ENCODE results near the gene BMPER. TPM values are rescaled to one million over a fixed set of nuclear protein-coding genes. Genes with fewer than 3 reads are reported as not detected.

BMPER gene
- total RNA-seq, 4 donors from 2014 or later = 3.1 to 6.1 (median 3.9) TPM

GRCh38 chr7:34016876-34017275 is 111.5 kb downstream of the BMPER start:
- TF ChIP-seq CTCF (IDR thresholded peaks at IDR 0.05; ENCODE audit: low read depth) = no peak

- TF ChIP-seq CTCF (IDR thresholded peaks at IDR 0.05; ENCODE audit: low read depth) = no peak
Observed at GRCh38 chr7:34019301-34019790, 114.0 kb downstream of the BMPER start.

GRCh38 chr7:34022626-34023025 is 117.3 kb downstream of the BMPER start:
- no peak for TF ChIP-seq CTCF (IDR thresholded peaks at IDR 0.05; ENCODE audit: low read depth)

- no peak for TF ChIP-seq CTCF (IDR thresholded peaks at IDR 0.05; ENCODE audit: low read depth)
Observed at GRCh38 chr7:34025600-34025999, 120.3 kb downstream of the BMPER start.

GRCh38 chr7:34026481-34027190 is 121.3 kb downstream of the BMPER start:
- no peak for TF ChIP-seq CTCF (IDR thresholded peaks at IDR 0.05; ENCODE audit: low read depth)

- TF ChIP-seq CTCF (IDR thresholded peaks at IDR 0.05; ENCODE audit: low read depth) = no peak
Observed at GRCh38 chr7:34031156-34031555, 125.8 kb downstream of the BMPER start.

GRCh38 chr7:34034728-34035127 is 129.4 kb downstream of the BMPER start:
- no peak for TF ChIP-seq CTCF (IDR thresholded peaks at IDR 0.05; ENCODE audit: low read depth)

All from subcutaneous adipose tissue (tissue), 4 donors.